GM11168 (cell line): Measurements from ENCODE around the gene SOX21.

ENCODE experiments used
- in situ Hi-C: fragments of 300-500 bp; cut with MboI; formaldehyde crosslinking; loops from one replicate; pipeline ENCODE4 v1.12.0; 2022; ENCODE audit warnings: low sequenced_read_pairs; ENCODE audit not compliant: unreplicated experiment

Gene SOX21

GRCh38 chr13:94709001-94709834 lies 3.1 kb downstream of the SOX21 start:
- in situ Hi-C loops = no loop called here

GRCh38 chr13:94708031-94708859 lies 4.1 kb downstream of the SOX21 start:
- in situ Hi-C loops = no loop called here

- in situ Hi-C loops = no loop called here
These were observed 4.8 kb downstream of the SOX21 start for GRCh38 chr13:94707400-94708021.

- in situ Hi-C loops = no loop called here
These were observed 5.4 kb downstream of the SOX21 start for GRCh38 chr13:94706843-94707399.

- in situ Hi-C loops = no loop called here
These were observed 6.1 kb downstream of the SOX21 start for GRCh38 chr13:94706101-94706842.

GRCh38 chr13:94705081-94706030 lies 7.0 kb downstream of the SOX21 start:
- in situ Hi-C loops = no loop called here

- in situ Hi-C loops = no loop called here
These were observed 7.8 kb downstream of the SOX21 start for GRCh38 chr13:94704377-94705080.

GRCh38 chr13:94703721-94704314 lies 8.5 kb downstream of the SOX21 start:
- in situ Hi-C loops = no loop called here

GRCh38 chr13:94703271-94703670 lies 9.1 kb downstream of the SOX21 start:
- in situ Hi-C loops = no loop called here

- in situ Hi-C loops = no loop called here
These were observed 9.9 kb downstream of the SOX21 start for GRCh38 chr13:94702181-94703041.

GRCh38 chr13:94701313-94702180 lies 10.8 kb downstream of the SOX21 start:
- in situ Hi-C loops = no loop called here

- in situ Hi-C loops = no loop called here
These were observed 11.8 kb downstream of the SOX21 start for GRCh38 chr13:94700536-94700935.

- in situ Hi-C loops = no loop called here
These were observed 12.3 kb downstream of the SOX21 start for GRCh38 chr13:94700051-94700535.

GRCh38 chr13:94696171-94696570 lies 16.2 kb downstream of the SOX21 start:
- in situ Hi-C loops = no loop called here

- in situ Hi-C loops = no loop called here
These were observed 20.3 kb downstream of the SOX21 start for GRCh38 chr13:94692030-94692429.

- in situ Hi-C loops = no loop called here
These were observed 28.9 kb downstream of the SOX21 start for GRCh38 chr13:94683409-94683808.
